ENCODE measurements around the gene LCP1. TPM values are rescaled to one million over a fixed set of nuclear protein-coding genes. Genes with fewer than 3 reads are reported as not detected.

Gene LCP1
- total and polyA plus RNA-seq, 2 experiments from 2014 or later, result 0.64 TPM; not detected in 1

DNA sequence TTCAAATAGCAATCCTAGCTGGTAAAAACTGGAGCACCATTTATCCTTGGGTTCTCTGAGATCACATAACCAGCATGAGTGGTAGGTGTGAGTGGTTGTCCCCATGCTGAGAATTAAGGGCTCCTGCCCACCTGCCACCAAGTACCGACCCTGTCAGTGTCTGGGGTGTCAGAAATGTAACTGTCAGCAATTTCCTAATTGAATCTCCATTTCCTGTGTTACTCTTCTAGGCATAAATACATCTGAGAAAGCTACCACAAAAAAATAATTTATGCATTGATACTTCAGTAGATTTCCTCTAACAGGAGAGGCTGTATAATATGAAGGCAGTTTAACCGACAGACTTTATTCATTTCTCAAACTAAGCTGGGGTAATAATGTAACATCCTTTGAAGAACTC, 102.2 kb downstream of the LCP1 start:
- DNase-seq, result no peak
- Histone ChIP-seq H2AFZ (no peak overlapping the region), H3K27me3 (replicated peaks; ENCODE audit: insufficient read depth) (no peaks in the 10 kb centered on the region), H3K9ac (no peak overlapping the region), H4K20me1 (ENCODE audit: insufficient read depth) (no peaks in the 10 kb centered on the region), H3K36me3 (ENCODE audit: low read depth) (no peaks in the 10 kb centered on the region), H3K4me1 (ENCODE audit: insufficient read depth) (no peaks in the 10 kb centered on the region), H3K79me2 (ENCODE audit: insufficient read depth) (no peaks in the 10 kb centered on the region), H3K4me3 (no peak overlapping the region), H3K4me2 (ENCODE audit: unreplicated experiment) (no peak overlapping the region), H3K9me3 (ENCODE audit: low read depth) (no peaks in the 10 kb centered on the region), H3K27ac (no peak overlapping the region), H3K9me2 (ENCODE audit: insufficient read depth) (no peaks in the 10 kb centered on the region), H3F3A (ENCODE audit: insufficient read depth) (no peaks in the 10 kb centered on the region)
- WGBS, 2 experiments (ENCODE audit: low coverage in 1 of 2, low lambda C conversion rate in 2 of 2, missing lambda C conversion rate in 2 of 2), result 24 to 29% methylated on average over 2 of the region's 2 CpGs
- TF ChIP-seq EZH2 (IDR thresholded peaks at IDR 0.05; ENCODE audit: insufficient read depth, poor library complexity, severe bottlenecking) (no peak), EZH2phosphoT487 (IDR thresholded peaks at IDR 0.05; ENCODE audit: insufficient read depth, low read depth) (no peak)
- in situ Hi-C loops (cut with MboI), result no loop called here

DNA sequence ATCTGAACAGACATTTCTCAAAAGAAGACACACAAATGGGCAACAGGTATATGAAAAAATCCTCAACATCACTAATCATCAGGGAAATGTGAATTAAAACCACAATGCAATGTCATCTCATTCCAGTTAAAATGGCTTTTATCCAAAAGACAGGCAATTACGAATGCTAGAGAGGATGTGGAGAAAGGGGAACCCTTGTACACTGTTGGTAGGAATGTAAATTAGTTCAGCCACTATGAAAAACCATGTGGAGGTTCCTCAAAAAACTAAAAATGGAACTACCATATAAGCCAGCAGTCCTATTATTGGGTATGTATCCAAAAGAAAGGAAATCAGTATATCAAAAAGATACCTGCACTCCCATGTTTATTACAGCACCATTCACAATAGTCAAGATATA, 104.7 kb downstream of the LCP1 start:
- WGBS, 2 experiments (ENCODE audit: low coverage in 1 of 2, low lambda C conversion rate in 2 of 2, missing lambda C conversion rate in 2 of 2), result 29 to 31% methylated on average over 1 of the region's 1 CpG
- in situ Hi-C loops (cut with MboI), result no loop called here
- H2AFZ ChIP-seq, result no peak overlapping the region
- no peaks in the 10 kb centered on the region for H3K9me3 ChIP-seq (ENCODE audit: low read depth)
- no peaks in the 10 kb centered on the region for H3K79me2 ChIP-seq (ENCODE audit: insufficient read depth)
- no peak for DNase-seq
- H4K20me1 ChIP-seq (ENCODE audit: insufficient read depth), result no peaks in the 10 kb centered on the region
- no peak overlapping the region for H3K4me3 ChIP-seq
- H3F3A ChIP-seq (ENCODE audit: insufficient read depth), result no peaks in the 10 kb centered on the region
- no peaks in the 10 kb centered on the region for H3K4me1 ChIP-seq (ENCODE audit: insufficient read depth)
- H3K9me2 ChIP-seq (ENCODE audit: insufficient read depth), result no peaks in the 10 kb centered on the region
- TF ChIP-seq EZH2 (IDR thresholded peaks at IDR 0.05; ENCODE audit: insufficient read depth, poor library complexity, severe bottlenecking) (no peak), EZH2phosphoT487 (IDR thresholded peaks at IDR 0.05; ENCODE audit: insufficient read depth, low read depth) (no peak)
- no peak overlapping the region for H3K9ac ChIP-seq
- H3K36me3 ChIP-seq (ENCODE audit: low read depth), result no peaks in the 10 kb centered on the region
- no peak overlapping the region for H3K27ac ChIP-seq
- H3K4me2 ChIP-seq (ENCODE audit: unreplicated experiment), result no peak overlapping the region
- no peaks in the 10 kb centered on the region for H3K27me3 ChIP-seq (replicated peaks; ENCODE audit: insufficient read depth)

DNA sequence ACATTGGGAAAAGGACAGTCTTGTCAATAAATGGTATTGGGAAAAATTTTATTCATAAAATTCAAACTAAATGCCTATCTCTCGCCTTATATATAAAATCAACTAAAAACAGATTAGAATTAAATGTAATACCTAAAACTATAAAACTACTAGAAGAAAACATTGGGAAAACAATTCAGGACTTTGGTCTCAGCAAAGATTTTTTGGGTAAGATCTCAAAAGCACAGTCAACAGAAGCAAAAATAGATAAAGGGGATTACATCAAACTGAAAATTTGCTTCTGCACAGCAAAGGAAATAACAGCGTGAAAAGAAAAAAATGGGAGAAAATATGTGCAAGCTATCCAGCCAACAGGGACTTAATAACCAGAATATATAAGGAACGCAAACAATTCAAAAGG, 105.2 kb downstream of the LCP1 start:
- no peak overlapping the region for H3K9ac ChIP-seq
- H3K4me2 ChIP-seq (ENCODE audit: unreplicated experiment), result no peak overlapping the region
- no peak for TF ChIP-seq EZH2phosphoT487 (IDR thresholded peaks at IDR 0.05; ENCODE audit: insufficient read depth, low read depth)
- no peak for TF ChIP-seq EZH2 (IDR thresholded peaks at IDR 0.05; ENCODE audit: insufficient read depth, poor library complexity, severe bottlenecking)
- H3K4me1 ChIP-seq (ENCODE audit: insufficient read depth), result no peaks in the 10 kb centered on the region
- no peak overlapping the region for H3K27ac ChIP-seq
- in situ Hi-C loops (cut with MboI), result no loop called here
- no peak for DNase-seq
- H3K9me3 ChIP-seq (ENCODE audit: low read depth), result no peaks in the 10 kb centered on the region
- no peaks in the 10 kb centered on the region for H3K36me3 ChIP-seq (ENCODE audit: low read depth)
- no peaks in the 10 kb centered on the region for H3K79me2 ChIP-seq (ENCODE audit: insufficient read depth)
- 49 to 53% methylated on average over 3 of the region's 3 CpGs for WGBS, 2 experiments (ENCODE audit: low coverage in 1 of 2, low lambda C conversion rate in 2 of 2, missing lambda C conversion rate in 2 of 2)
- H4K20me1 ChIP-seq (ENCODE audit: insufficient read depth), result no peaks in the 10 kb centered on the region
- no peak overlapping the region for H3K4me3 ChIP-seq
- H3K9me2 ChIP-seq (ENCODE audit: insufficient read depth), result no peaks in the 10 kb centered on the region
- no peaks in the 10 kb centered on the region for H3K27me3 ChIP-seq (replicated peaks; ENCODE audit: insufficient read depth)
- no peaks in the 10 kb centered on the region for H3F3A ChIP-seq (ENCODE audit: insufficient read depth)
- no peak overlapping the region for H2AFZ ChIP-seq

Small RNA genes within 50 kb of the gene (small RNA-seq; reads per million reads assigned to genes)
- gene RN7SL288P (ENCODE audit: low read depth, low replicate concordance), result not detected

Other genes starting within 250 kb of the LCP1 start
- gene ZC3H13, start 129.4 kb downstream of the LCP1 start, total RNA-seq (2014; rRNA removed; shearing (Covaris generic)), result 8.6 and 15.6 TPM in 2 replicates
- 50.7 and 53.4 TPM in 2 replicates for gene ZC3H13, start 129.4 kb downstream of the LCP1 start, polyA plus RNA-seq (2016; fragmentation: Nextera tagmentation; extraction: Ambion mirVana)
- gene CPB2, start 77.1 kb downstream of the LCP1 start, total RNA-seq (2014; rRNA removed; shearing (Covaris generic)), result not detected in 2 replicates
- gene CPB2, start 77.1 kb downstream of the LCP1 start, polyA plus RNA-seq (2016; fragmentation: Nextera tagmentation; extraction: Ambion mirVana), result 0.11 TPM in 1 of 2 replicates, not detected in the other
- not detected in 2 replicates for gene LRRC63, start 29.8 kb upstream of the LCP1 start, total RNA-seq (2014; rRNA removed; shearing (Covaris generic))
- gene LRRC63, start 29.8 kb upstream of the LCP1 start, polyA plus RNA-seq (2016; fragmentation: Nextera tagmentation; extraction: Ambion mirVana), result not detected in 2 replicates
- gene RUBCNL, start 205.1 kb upstream of the LCP1 start, total RNA-seq (2014; rRNA removed; shearing (Covaris generic)), result 2.1 and 2.7 TPM in 2 replicates
- gene RUBCNL, start 205.1 kb upstream of the LCP1 start, polyA plus RNA-seq (2016; fragmentation: Nextera tagmentation; extraction: Ambion mirVana), result 1.1 and 1.3 TPM in 2 replicates

All from GM23248 (cell line).